ENCODE data around the gene ZNF865. TPM values are rescaled to one million over a fixed set of nuclear protein-coding genes. Genes with fewer than 3 reads are reported as not detected.
"Not testable (repeated sequence)": the region's sequence is repeated elsewhere in the genome, so short reads cannot be mapped to it uniquely, and the experiment has no call there.

The ZNF865 gene
- 8.5 TPM for polyA plus RNA-seq (2013, experiment 1 of 2)
- polyA plus RNA-seq (2013, experiment 2 of 2) = 11.0 TPM

DNA sequence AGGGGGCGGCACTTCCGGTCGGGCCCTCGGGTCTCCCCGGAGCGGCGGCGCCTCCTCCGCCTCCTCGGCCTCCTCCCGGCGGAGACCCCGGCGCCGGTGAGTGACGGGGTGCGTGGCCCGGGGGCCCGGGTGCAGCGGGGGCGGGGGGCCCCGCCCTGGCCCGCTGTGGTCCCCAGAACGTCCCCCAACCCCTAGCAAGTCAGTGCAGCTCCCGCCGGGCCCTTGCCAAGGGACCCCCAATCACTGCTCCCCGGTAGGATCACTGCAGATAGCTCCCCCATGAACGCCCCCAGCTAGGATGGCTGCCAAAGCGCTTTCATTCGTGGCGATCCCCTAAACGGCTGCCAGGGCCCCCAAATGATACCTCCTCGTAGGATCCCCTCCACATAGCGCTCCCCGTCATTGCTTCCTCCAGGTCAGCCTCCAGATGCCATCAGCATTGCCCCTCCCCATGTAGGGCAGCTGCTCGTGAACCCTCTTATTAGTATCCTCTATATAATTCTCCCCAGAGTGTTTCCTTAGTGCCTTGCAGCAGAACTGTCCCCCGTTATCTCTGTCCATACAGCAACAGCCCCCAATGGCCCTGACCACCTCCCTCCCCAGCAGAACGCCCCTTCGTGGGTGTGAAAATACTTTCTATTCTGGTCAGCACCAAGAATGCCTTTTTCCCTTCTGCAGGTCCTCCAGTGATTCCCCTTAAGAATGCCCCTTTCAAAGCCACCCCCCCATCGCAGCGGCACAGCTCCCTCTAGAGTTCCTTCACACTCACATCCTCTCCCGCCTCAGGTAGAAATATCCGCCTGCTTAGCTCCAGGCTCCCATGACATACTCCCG lies at the start of gene ZNF865:
Gene ZNF865, plus strand, starts transcription at position 11 of the 834 bp plus-strand sequence. CDS start 7,972 bp downstream, outside the sequence.
- Histone ChIP-seq H3K9me3 (ENCODE audit: insufficient read depth, low read depth, low read length) (no peaks in the 10 kb centered on the region), H3K36me3 (ENCODE audit: insufficient read depth, low read length) (peaks cover 20% of the 10 kb centered on the region), H3K27ac (ENCODE audit: low read depth, low read length) (peak within 1 kb of the TSS; percentile 98), H3K9ac (ENCODE audit: low read depth, low read length) (peak within 1 kb of the TSS; percentile 76), H3K4me1 (ENCODE audit: insufficient read depth, low read length) (peaks cover 8% of the 10 kb centered on the region; the same call in 1 of the 2 replicates), H3K4me3 (ENCODE audit: low read length) (peak within 1 kb of the TSS; percentile 81), H3K27me3 (ENCODE audit: insufficient read depth, low read length) (no peaks in the 10 kb centered on the region)
- under 1% methylated on average over 44 of the region's 44 CpGs for WGBS

DNA sequence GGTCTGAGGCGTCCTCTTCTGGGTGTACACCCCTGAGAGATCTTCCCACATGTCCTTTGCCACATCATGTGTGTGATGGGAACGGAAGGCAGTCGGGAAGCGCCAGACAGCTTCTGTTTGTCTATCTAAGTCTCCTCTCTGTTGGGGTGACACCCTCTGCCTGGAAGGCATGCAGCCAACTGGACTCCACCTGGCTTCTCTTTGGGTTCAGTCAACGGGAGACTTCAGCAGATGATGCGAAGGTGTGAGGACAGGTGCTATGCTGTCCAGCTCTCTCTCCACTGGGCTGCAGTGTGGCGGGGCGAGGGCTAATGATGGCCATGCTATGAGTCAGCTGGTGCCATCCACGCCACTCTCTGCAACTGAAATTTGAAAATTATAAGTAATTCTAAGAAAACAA lies 45.8 kb upstream of the ZNF865 start:
- WGBS = 89% methylated on average over 8 of the region's 9 CpGs
- H3K27ac ChIP-seq (ENCODE audit: low read depth, low read length) = no peak overlapping the region
- no peak overlapping the region for H3K4me3 ChIP-seq (ENCODE audit: low read length)
- no peaks in the 10 kb centered on the region for H3K36me3 ChIP-seq (ENCODE audit: insufficient read depth, low read length)
- H3K27me3 ChIP-seq (ENCODE audit: insufficient read depth, low read length) = no peaks in the 10 kb centered on the region; the same call in 1 of the 2 replicates
- H3K9me3 ChIP-seq (ENCODE audit: insufficient read depth, low read depth, low read length) = no peaks in the 10 kb centered on the region
- H3K9ac ChIP-seq (ENCODE audit: low read depth, low read length) = no peak overlapping the region
- peaks cover 4% of the 10 kb centered on the region; the same call in 1 of the 2 replicates for H3K4me1 ChIP-seq (ENCODE audit: insufficient read depth, low read length)

DNA sequence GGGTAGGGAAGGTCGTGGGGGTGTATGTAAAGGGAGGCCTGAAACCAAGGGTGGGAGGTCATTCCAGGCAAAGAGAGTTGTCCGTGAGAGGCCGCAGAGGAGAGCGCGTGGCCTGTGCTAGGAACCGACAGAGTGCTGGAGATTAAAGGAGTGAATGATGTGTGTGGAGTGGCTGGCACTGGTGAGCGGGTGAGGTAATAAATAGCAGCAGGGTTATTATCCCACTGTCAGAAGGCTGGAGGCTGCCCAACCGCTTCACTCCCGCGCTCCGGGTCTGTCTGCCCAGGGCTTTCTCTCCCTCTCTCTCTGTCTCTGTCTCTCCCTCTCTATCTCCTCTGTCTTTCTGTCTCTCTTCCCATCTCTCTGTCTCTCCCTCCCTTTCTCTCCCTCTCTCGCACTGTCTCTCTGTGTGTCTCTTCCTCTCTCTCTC lies 42.2 kb upstream of the ZNF865 start:
- Histone ChIP-seq H3K9ac (ENCODE audit: low read depth, low read length) (no peak overlapping the region), H3K27ac (ENCODE audit: low read depth, low read length) (no peak overlapping the region), H3K4me3 (ENCODE audit: low read length) (no peak overlapping the region), H3K9me3 (ENCODE audit: insufficient read depth, low read depth, low read length) (no peaks in the 10 kb centered on the region), H3K4me1 (ENCODE audit: insufficient read depth, low read length) (no peaks in the 10 kb centered on the region), H3K27me3 (ENCODE audit: insufficient read depth, low read length) (no peaks in the 10 kb centered on the region; the same call in 1 of the 2 replicates), H3K36me3 (ENCODE audit: insufficient read depth, low read length) (no peaks in the 10 kb centered on the region)
- 79% methylated on average over 12 of the region's 12 CpGs for WGBS

DNA sequence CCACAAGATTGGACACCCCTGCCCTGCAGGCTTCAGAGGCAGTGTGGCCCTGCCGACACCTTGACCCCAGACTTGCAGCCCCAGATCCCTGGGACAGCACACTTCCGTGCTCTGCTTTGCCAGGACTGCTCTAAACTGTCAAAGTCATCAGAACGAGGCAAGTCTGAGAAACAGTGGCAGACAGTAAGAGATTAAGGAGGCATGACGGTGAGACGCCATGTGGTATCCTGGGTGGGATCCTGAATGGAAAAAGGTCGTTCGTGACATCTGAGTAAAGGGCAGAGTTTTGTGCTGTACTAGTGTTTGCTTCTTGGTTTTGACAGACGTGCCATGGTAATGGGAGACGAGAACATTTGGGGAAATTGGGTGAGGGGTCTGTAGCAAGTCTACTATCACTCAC lies 38.6 kb upstream of the ZNF865 start:
- Histone ChIP-seq H3K9me3 (ENCODE audit: insufficient read depth, low read depth, low read length) (no peaks in the 10 kb centered on the region), H3K9ac (ENCODE audit: low read depth, low read length) (no peak overlapping the region), H3K27ac (ENCODE audit: low read depth, low read length) (no peak overlapping the region), H3K27me3 (ENCODE audit: insufficient read depth, low read length) (no peaks in the 10 kb centered on the region; the same call in 1 of the 2 replicates), H3K4me1 (ENCODE audit: insufficient read depth, low read length) (no peaks in the 10 kb centered on the region), H3K36me3 (ENCODE audit: insufficient read depth, low read length) (no peaks in the 10 kb centered on the region), H3K4me3 (ENCODE audit: low read length) (no peak overlapping the region)
- 61% methylated on average over 8 of the region's 9 CpGs for WGBS

- Histone ChIP-seq H3K27me3 (ENCODE audit: insufficient read depth, low read length) (no peaks in the 10 kb centered on the region; the same call in 1 of the 2 replicates), H3K36me3 (ENCODE audit: insufficient read depth, low read length) (no peaks in the 10 kb centered on the region)
These were observed 37.6 kb upstream of the ZNF865 start for GRCh38 chr19:55567708-55568328.

DNA sequence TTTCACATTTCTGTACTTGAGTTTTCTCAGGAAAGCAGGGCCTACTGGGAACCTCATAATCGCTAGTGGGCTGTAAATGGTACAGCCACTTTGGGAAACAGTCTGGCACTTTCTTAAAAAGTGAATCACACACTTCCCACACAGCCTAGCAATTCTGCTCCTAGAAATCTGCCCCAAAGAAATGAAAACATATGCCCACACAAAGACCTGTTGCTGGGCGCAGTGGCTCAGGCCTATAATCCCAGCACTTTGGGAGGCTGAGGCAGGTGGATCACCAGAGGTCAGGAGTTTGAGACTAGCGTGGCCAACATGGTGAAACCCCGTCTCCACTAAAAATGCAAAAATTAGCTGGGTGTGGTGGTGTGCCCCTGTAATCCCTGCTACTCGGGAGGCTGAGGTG lies 36.0 kb upstream of the ZNF865 start:
- 95% methylated on average over 5 of the region's 5 CpGs for WGBS
- not testable (repeated sequence) for H3K36me3 ChIP-seq (ENCODE audit: insufficient read depth, low read length); H3K27ac ChIP-seq (ENCODE audit: low read depth, low read length)

More at GRCh38 chr19:55567708-55568328, 37.6 kb upstream of the ZNF865 start:
- Histone ChIP-seq H3K4me3 (ENCODE audit: low read length) (no peak overlapping the region), H3K9ac (ENCODE audit: low read depth, low read length) (no peak overlapping the region), H3K4me1 (ENCODE audit: insufficient read depth, low read length) (no peaks in the 10 kb centered on the region), H3K9me3 (ENCODE audit: insufficient read depth, low read depth, low read length) (no peaks in the 10 kb centered on the region), H3K27ac (ENCODE audit: low read depth, low read length) (no peak overlapping the region)

DNA sequence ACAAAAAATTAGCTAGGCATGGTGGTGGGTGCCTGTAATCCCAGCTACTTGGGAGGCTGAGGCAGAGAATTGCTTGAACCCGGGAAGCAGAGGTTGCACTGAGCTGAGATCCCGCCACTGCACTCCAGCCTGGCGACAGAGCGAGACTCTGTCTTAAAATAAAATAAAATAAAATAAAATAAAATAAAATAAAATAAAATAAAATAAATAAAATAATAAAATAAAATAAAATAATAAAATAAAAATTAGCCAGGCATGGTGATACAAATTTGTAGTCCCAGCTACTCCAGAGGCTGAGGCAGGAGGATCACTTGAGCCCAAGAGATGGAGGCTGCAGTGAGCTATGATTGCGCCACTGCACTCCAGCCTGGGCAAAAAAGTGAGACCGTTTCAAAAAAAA lies 31.5 kb upstream of the ZNF865 start:
- WGBS = 98% methylated on average over 3 of the region's 6 CpGs
- H3K27me3 ChIP-seq (ENCODE audit: insufficient read depth, low read length); H3K4me3 ChIP-seq (ENCODE audit: low read length); H3K9me3 ChIP-seq (ENCODE audit: insufficient read depth, low read depth, low read length); H3K27ac ChIP-seq (ENCODE audit: low read depth, low read length); H3K9ac ChIP-seq (ENCODE audit: low read depth, low read length); H3K4me1 ChIP-seq (ENCODE audit: insufficient read depth, low read length): not testable (repeated sequence)
- H3K36me3 ChIP-seq (ENCODE audit: insufficient read depth, low read length) = peaks cover 15% of the 10 kb centered on the region

More for the DNA sequence above, 36.0 kb upstream of the ZNF865 start:
- not testable (repeated sequence) for H3K9ac ChIP-seq (ENCODE audit: low read depth, low read length); H3K27me3 ChIP-seq (ENCODE audit: insufficient read depth, low read length); H3K4me1 ChIP-seq (ENCODE audit: insufficient read depth, low read length); H3K4me3 ChIP-seq (ENCODE audit: low read length); H3K9me3 ChIP-seq (ENCODE audit: insufficient read depth, low read depth, low read length)

GRCh38 chr19:55576746-55577145 lies 28.7 kb upstream of the ZNF865 start:
- Histone ChIP-seq H3K9ac (ENCODE audit: low read depth, low read length) (no peak overlapping the region), H3K4me1 (ENCODE audit: insufficient read depth, low read length) (no peaks in the 10 kb centered on the region), H3K27me3 (ENCODE audit: insufficient read depth, low read length) (no peaks in the 10 kb centered on the region), H3K27ac (ENCODE audit: low read depth, low read length) (no peak overlapping the region), H3K36me3 (ENCODE audit: insufficient read depth, low read length) (peaks cover 15% of the 10 kb centered on the region), H3K4me3 (ENCODE audit: low read length) (no peak overlapping the region), H3K9me3 (ENCODE audit: insufficient read depth, low read depth, low read length) (no peaks in the 10 kb centered on the region)
- WGBS = 97% methylated on average over 2 of the region's 5 CpGs

- Histone ChIP-seq H3K4me1 (ENCODE audit: insufficient read depth, low read length) (no peaks in the 10 kb centered on the region), H3K27me3 (ENCODE audit: insufficient read depth, low read length) (no peaks in the 10 kb centered on the region), H3K4me3 (ENCODE audit: low read length) (no peak overlapping the region), H3K9me3 (ENCODE audit: insufficient read depth, low read depth, low read length) (no peaks in the 10 kb centered on the region), H3K27ac (ENCODE audit: low read depth, low read length) (no peak overlapping the region), H3K36me3 (ENCODE audit: insufficient read depth, low read length) (peaks cover 15% of the 10 kb centered on the region), H3K9ac (ENCODE audit: low read depth, low read length) (no peak overlapping the region)
- WGBS = 95% methylated on average over 83 of the region's 83 CpGs
These were observed 27.3 kb upstream of the ZNF865 start for GRCh38 chr19:55578031-55578760.

- Histone ChIP-seq H3K27me3 (ENCODE audit: insufficient read depth, low read length) (no peaks in the 10 kb centered on the region), H3K27ac (ENCODE audit: low read depth, low read length) (no peak overlapping the region), H3K36me3 (ENCODE audit: insufficient read depth, low read length) (peaks cover 15% of the 10 kb centered on the region), H3K9me3 (ENCODE audit: insufficient read depth, low read depth, low read length) (no peaks in the 10 kb centered on the region), H3K4me3 (ENCODE audit: low read length) (peak overlapping the region; percentile 76), H3K9ac (ENCODE audit: low read depth, low read length) (no peak overlapping the region; the same call in 1 of the 2 replicates), H3K4me1 (ENCODE audit: insufficient read depth, low read length) (no peaks in the 10 kb centered on the region)
- WGBS = 96% methylated on average over 90 of the region's 90 CpGs
These were observed 26.4 kb upstream of the ZNF865 start for GRCh38 chr19:55578761-55579747.

All from HUES64 (cell line).